AG04449 (cell line): ENCODE data around the gene PGAP2.

Experiments
- CTCF ChIA-PET: fragments of 350-600 bp; formaldehyde crosslinking; extraction: SDS; loops from one replicate; lab custom pipeline; 2021; ENCODE audit warnings: antibody characterized with exemption; lab: Yijun Ruan, JAX
- POLR2A ChIA-PET: fragments of 400-600, 350-600 bp; formaldehyde crosslinking; extraction: SDS; loops from one replicate; lab custom pipeline; 2020; ENCODE audit warnings: antibody characterized with exemption, inconsistent platforms; lab: Yijun Ruan, JAX
- DNase-seq: peaks from one replicate; pipeline ENCODE4 v3.0.0-alpha.2; 2010; ENCODE audit warnings: low read depth, low spot score
- H3K4me3 ChIP-seq: 2 replicates; pipeline ENCODE4 v1.5.1; 2011; ENCODE audit warnings: low read depth, mild to moderate bottlenecking, control low read depth, low read length
- TF ChIP-seq, protein P1 (sequence below): IDR thresholded peaks from one replicate; pipeline ENCODE4 v1.5.1; 2011; ENCODE audit warnings: mild to moderate bottlenecking, moderate library complexity, low read length, control low read depth, inconsistent platforms; ENCODE audit not compliant: insufficient read depth; ENCODE audit errors: missing control alignments

PGAP2 gene

DNA sequence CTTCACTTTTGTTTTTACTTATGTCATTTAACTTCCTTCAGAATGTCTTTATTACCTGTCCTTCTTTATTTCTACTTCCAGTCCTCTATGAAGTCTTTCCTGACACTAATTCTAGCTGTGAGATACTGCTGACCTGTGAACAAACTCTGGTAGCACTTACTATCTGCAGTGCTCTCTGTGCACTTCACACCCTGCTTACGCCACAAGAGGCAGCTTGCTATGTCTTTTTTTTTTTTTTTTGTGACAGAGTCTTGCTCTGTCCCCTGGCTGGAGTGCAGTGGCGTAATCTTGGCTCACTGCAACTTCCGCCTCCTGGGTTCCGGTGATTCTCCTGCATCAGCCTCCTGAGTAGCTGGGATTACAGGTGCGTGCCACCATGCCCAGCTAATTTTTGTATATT, 57.8 kb downstream of the PGAP2 start:
- no peak overlapping the region for H3K4me3 ChIP-seq
- POLR2A ChIA-PET, result interaction anchor here (0.6 kb wide), 1 partner anchor 175 kb away, joined by 3 read pairs; no protein-coding TSS in a partner anchor
- CTCF ChIA-PET, result interaction anchor here (3.5 to 8.5 kb wide), 2 partner anchors 11 to 206 kb away, joined by 19 to 106 read pairs; partner anchors contain the start of gene STIM1
- no peak for DNase-seq
- TF ChIP-seq, protein P1, sequence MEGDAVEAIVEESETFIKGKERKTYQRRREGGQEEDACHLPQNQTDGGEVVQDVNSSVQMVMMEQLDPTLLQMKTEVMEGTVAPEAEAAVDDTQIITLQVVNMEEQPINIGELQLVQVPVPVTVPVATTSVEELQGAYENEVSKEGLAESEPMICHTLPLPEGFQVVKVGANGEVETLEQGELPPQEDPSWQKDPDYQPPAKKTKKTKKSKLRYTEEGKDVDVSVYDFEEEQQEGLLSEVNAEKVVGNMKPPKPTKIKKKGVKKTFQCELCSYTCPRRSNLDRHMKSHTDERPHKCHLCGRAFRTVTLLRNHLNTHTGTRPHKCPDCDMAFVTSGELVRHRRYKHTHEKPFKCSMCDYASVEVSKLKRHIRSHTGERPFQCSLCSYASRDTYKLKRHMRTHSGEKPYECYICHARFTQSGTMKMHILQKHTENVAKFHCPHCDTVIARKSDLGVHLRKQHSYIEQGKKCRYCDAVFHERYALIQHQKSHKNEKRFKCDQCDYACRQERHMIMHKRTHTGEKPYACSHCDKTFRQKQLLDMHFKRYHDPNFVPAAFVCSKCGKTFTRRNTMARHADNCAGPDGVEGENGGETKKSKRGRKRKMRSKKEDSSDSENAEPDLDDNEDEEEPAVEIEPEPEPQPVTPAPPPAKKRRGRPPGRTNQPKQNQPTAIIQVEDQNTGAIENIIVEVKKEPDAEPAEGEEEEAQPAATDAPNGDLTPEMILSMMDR, result no peak

DNA sequence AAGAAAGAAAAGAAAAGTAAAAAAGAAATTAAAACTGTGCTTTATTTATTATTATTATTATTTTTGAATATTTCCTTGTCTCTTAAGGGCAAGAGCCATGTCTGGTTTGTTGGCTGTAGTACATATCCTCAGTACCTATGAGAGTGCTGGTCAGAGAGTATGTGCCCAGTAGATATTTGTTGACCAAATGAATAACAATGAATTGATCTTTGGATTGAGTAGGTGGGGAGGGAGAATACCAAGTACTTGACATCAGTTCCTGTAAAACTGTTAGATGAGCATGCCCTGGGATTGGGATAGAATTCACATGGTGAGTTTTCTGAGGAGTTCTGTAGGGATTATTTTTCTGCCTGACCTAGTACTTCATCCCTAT, 58.5 kb downstream of the PGAP2 start:
- H3K4me3 ChIP-seq, result no peak overlapping the region
- no peak for DNase-seq
- ChIA-PET POLR2A (interaction anchor here (0.6 kb wide), 1 partner anchor 174 kb away, joined by 3 read pairs; no protein-coding TSS in a partner anchor), CTCF (interaction anchor here (1.6 to 8.5 kb wide), 3 partner anchors 11 to 206 kb away, joined by 11 to 106 read pairs (median 20); partner anchors contain the start of gene STIM1)
- TF ChIP-seq, protein P1, result no peak

DNA sequence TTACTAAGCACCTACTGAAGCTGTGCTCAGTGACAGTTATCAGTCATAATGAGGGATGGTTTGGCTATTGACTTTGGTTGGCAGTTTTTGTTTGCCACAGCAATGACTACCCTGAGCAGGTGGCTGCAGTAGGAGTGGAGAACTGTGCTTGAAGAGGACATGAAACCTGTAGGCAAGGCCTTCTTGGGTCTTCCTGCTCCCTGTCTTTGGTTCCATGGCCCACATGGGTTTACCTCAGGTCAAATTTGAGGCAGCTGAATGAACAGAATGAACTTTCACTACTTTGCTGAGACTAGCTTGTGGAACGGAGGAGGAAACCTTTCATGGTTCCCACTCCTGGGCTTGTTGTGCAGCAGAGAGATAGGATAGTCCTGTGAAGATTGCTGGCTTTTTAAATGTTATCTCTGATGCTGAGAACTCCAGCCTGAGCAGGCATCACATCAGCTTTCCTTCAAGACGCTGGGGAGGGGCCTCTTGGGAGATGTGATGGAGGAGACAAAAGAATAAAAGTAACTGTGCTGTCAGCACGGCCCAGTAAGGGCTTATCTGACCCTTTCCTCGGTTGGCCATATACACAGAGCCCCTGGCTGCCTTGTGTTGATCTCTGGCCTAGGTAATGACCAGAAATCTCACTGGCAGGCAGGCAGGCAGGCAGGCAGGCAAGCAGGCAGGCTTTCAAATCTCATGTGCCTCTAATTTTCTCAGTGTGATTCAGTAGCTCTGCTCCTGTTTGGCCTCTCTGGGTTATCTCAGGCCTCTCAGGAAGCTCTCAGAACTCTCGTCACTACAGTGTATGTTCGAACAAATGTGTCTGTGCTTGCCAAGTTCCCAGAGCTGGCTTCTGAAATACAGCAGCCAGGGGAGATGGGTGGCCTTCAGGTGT, 59.1 kb downstream of the PGAP2 start:
- DNase-seq, result no peak
- no peak overlapping the region for H3K4me3 ChIP-seq
- ChIA-PET POLR2A (no interaction called here), CTCF (interaction anchor here (1.0 to 8.5 kb wide), 4 partner anchors 12 to 205 kb away, joined by 3 to 106 read pairs (median 16); partner anchors contain the start of gene STIM1)
- TF ChIP-seq, protein P1, result no peak

DNA sequence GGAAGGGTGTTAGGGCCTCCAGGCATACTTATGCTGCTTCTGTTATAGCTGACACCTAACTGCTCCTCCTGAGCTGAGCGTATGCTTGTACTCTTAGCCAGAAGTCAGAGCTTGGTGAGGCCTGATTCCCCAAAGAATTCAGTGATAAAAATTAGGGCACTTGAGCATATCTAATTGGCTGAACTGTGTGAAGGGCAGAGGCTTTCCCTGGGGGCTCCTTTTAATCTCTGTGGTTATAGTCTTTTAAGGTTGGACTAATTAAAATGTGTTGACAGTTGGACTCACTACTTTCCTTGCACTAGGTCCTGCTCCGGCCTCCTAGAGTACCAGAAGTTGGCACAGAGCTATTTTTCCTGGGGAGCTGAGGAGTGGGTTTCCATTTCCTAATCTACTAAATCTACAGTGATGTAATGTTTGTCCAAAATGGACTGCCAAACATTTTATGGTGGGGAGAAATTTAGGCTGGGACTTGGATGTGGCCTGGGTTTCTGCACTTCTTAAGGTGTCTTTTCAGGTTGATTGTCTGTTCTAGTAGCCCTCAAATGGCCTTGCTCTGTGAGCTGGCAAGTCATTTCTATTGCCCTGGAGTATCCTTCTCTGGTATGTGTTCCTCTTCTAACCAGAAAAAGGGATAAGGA, 65.5 kb downstream of the PGAP2 start:
- DNase-seq, result no peak
- POLR2A ChIA-PET, result no interaction called here
- TF ChIP-seq, protein P1, result no peak
- CTCF ChIA-PET, result interaction anchor here (0.9 to 6.8 kb wide), 4 partner anchors 19 to 199 kb away, joined by 3 to 51 read pairs (median 13); partner anchors contain the start of gene STIM1
- H3K4me3 ChIP-seq, result no peak overlapping the region
